Gastrocnemius medialis (tissue), 4 donors: Measurements from ENCODE around the gene CACNA1D. TPM values are rescaled to one million over a fixed set of nuclear protein-coding genes. Genes with fewer than 3 reads are reported as not detected.

Experiments used
- ATAC-seq, 2 donors: fragments of 150-250 bp; one replicate each; pipeline ENCODE4 v1.9.1; 2016
- DNase-seq, 2 donors: peaks; one replicate each; pipeline ENCODE4 v3.0.0-alpha.2; 2019
- H3K27ac ChIP-seq, 4 donors: fragments of 200-600 bp; sonication (generic); 1 replicate in 1 of 4; 2 replicates in 3 of 4; pipeline ENCODE4 v1.5.1; 2016 to 2018; ENCODE audit warnings: mild to moderate bottlenecking in 2 of 4, moderate library complexity in 1 of 4
- H3K27me3 ChIP-seq, 3 donors: fragments of 200-600 bp; sonication (generic) in 2 of 3; 1 replicate in 1 of 3; 2 replicates in 2 of 3; pipeline versions ENCODE4 v1.5.1 to v1.6.0; 2016 to 2019; ENCODE audit warnings: mild to moderate bottlenecking in 1 of 3, moderate library complexity in 1 of 3
- H3K36me3 ChIP-seq, 2 donors: fragments of 200-600 bp; sonication (generic) in 1 of 2; one replicate each; pipeline ENCODE4 v1.5.1; 2017 to 2018
- H3K4me1 ChIP-seq, 2 donors: fragments of 200-600 bp; sonication (generic) in 1 of 2; one replicate each; pipeline ENCODE4 v1.5.1; 2016 to 2017; ENCODE audit warnings: mild to moderate bottlenecking in 2 of 2
- H3K4me3 ChIP-seq, 4 donors: fragments of 200-600 bp; sonication (generic) in 3 of 4; 1 replicate in 1 of 4; 2 replicates in 3 of 4; pipeline ENCODE4 v1.5.1; 2016 to 2019; ENCODE audit warnings: mild to moderate bottlenecking in 2 of 4
- H3K9me3 ChIP-seq, 3 donors: fragments of 200-600 bp; sonication (generic) in 2 of 3; 1 replicate in 1 of 3; 2 replicates in 2 of 3; pipeline ENCODE4 v1.5.1; 2016 to 2019
- POLR2A ChIP-seq, 2 donors: fragments of 450-650 bp; IDR thresholded peaks; one replicate each; pipeline ENCODE4 v1.6.1; 2017; ENCODE audit warnings: antibody characterized with exemption in 2 of 2, mild to moderate bottlenecking in 2 of 2, moderate library complexity in 2 of 2
- in situ Hi-C, 4 donors: fragments of 200-750 bp; cut with MboI; loops; one replicate each; pipeline versions ENCODE4 v1.15.0 to v1.8.0; 2017; ENCODE audit warnings: low sequenced_read_pairs in 4 of 4
- intact Hi-C: fragments of 100-400 bp; cut with DNase I; formaldehyde crosslinking; loops from one replicate; pipeline ENCODE4 v1.15.1; 2023; ENCODE audit warnings: low total_unique reads
- total RNA-seq, 4 donors: library from RNA; depleted of rRNA; stranded (reverse); fragments of >200 nt; gene quantifications; one replicate each; pipeline versions ENCODE4 v1.1.0 to v1.2.3, GENCODE V29; 2016
- TF ChIP-seq, protein P1 (sequence below), 5 experiments: fragments of 450-650 bp in 3 of 5; fragments of 200-600 bp in 2 of 5; sonication (generic) in 2 of 5; IDR thresholded peaks in 4 of 5; conservative IDR thresholded peaks in 1 of 5; 1 replicate in 4 of 5; 2 replicates in 1 of 5; pipeline ENCODE4 v1.5.1; 2016 to 2019; ENCODE audit warnings: antibody characterized with exemption in 5 of 5, mild to moderate bottlenecking in 3 of 5, moderate library complexity in 3 of 5

CACNA1D gene
- total RNA-seq, 4 donors from 2014 or later, result 0.18 to 0.34 TPM; not detected in 2

DNA sequence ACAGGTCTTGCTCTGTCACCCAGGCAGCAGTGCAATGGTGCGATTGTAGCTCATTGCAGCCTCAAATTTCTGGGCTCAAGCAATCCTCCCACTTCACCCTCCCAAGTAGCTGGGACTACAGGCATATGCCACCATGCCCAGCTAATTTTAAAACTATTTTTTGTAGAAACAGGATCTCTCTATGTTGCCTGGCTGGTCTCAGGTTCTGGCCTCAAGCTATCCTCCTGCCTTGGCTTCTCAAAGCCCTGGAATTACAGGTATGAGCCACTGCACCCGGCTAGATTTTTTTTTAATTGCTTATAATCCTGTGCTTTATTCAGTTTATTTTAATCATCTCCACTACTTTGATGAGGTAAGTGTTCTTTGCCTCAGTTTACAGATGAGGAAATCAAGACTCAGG lies 195.3 kb downstream of the CACNA1D start:
- Histone ChIP-seq H3K9me3 (no peaks in the 10 kb centered on the region), H3K4me3 (no peak overlapping the region), H3K27me3 (no peaks in the 10 kb centered on the region), H3K27ac (no peak overlapping the region), H3K36me3 (no peaks in the 10 kb centered on the region), H3K4me1 (peaks cover 0 to 3% of the 10 kb centered on the region in 2 donors)
- no peak for TF ChIP-seq POLR2A (IDR thresholded peaks at IDR 0.05)
- TF ChIP-seq, protein P1, sequence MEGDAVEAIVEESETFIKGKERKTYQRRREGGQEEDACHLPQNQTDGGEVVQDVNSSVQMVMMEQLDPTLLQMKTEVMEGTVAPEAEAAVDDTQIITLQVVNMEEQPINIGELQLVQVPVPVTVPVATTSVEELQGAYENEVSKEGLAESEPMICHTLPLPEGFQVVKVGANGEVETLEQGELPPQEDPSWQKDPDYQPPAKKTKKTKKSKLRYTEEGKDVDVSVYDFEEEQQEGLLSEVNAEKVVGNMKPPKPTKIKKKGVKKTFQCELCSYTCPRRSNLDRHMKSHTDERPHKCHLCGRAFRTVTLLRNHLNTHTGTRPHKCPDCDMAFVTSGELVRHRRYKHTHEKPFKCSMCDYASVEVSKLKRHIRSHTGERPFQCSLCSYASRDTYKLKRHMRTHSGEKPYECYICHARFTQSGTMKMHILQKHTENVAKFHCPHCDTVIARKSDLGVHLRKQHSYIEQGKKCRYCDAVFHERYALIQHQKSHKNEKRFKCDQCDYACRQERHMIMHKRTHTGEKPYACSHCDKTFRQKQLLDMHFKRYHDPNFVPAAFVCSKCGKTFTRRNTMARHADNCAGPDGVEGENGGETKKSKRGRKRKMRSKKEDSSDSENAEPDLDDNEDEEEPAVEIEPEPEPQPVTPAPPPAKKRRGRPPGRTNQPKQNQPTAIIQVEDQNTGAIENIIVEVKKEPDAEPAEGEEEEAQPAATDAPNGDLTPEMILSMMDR (IDR thresholded peaks at IDR 0.05 in 4 of 5, conservative IDR thresholded peaks at IDR 0.05 in 1 of 5), result no peak
- in situ Hi-C loops, result no loop called here
- ATAC-seq (no peak), DNase-seq (no peak)
- intact Hi-C loops, result loop anchor here (10.0 kb wide), 1 partner anchor 385 kb away; no protein-coding TSS in a partner anchor

DNA sequence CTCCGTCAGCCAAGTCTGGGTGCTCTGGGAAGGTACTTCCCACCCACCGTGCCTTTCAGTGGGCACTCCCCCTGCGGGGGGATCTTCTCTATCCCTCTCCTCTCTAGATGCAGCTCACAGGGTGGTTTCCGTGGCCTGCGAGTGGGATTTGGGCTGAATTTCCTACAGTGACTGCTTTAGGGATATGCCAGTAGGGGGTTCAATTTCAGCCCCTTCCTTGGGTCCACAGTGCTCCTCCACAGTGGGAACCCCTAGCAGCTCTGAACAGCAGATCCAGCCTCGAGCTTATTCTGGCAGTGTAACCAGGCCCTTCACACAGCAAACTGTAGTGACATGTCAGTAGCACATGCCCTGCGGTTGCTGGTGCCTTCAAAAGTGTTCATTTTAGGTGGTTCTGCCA lies 196.1 kb downstream of the CACNA1D start:
- ATAC-seq, result no peak
- DNase-seq, result no peak
- TF ChIP-seq, protein P1 (IDR thresholded peaks at IDR 0.05 in 4 of 5, conservative IDR thresholded peaks at IDR 0.05 in 1 of 5), result no peak
- no peak for TF ChIP-seq POLR2A (IDR thresholded peaks at IDR 0.05)
- no peaks in the 10 kb centered on the region for H3K27me3 ChIP-seq
- H3K9me3 ChIP-seq, result no peaks in the 10 kb centered on the region
- peaks cover 0 to 3% of the 10 kb centered on the region in 2 donors for H3K4me1 ChIP-seq
- H3K4me3 ChIP-seq, result no peak overlapping the region
- intact Hi-C loops (no loop called here), in situ Hi-C loops (no loop called here)
- H3K27ac ChIP-seq, result no peak overlapping the region
- no peaks in the 10 kb centered on the region for H3K36me3 ChIP-seq

GRCh38 chr3:53691349-53691748 lies 196.9 kb downstream of the CACNA1D start:
- no peaks in the 10 kb centered on the region for H3K27me3 ChIP-seq
- H3K27ac ChIP-seq, result no peak overlapping the region
- no peak for DNase-seq
- intact Hi-C loops, result no loop called here
- H3K9me3 ChIP-seq, result no peaks in the 10 kb centered on the region
- no peak for ATAC-seq
- no peak overlapping the region for H3K4me3 ChIP-seq
- H3K4me1 ChIP-seq, result peaks cover 0 to 3% of the 10 kb centered on the region in 2 donors
- in situ Hi-C loops, result no loop called here
- H3K36me3 ChIP-seq, result no peaks in the 10 kb centered on the region
- TF ChIP-seq POLR2A (IDR thresholded peaks at IDR 0.05), result no peak
- TF ChIP-seq, protein P1 (IDR thresholded peaks at IDR 0.05 in 4 of 5, conservative IDR thresholded peaks at IDR 0.05 in 1 of 5), result no peak

GRCh38 chr3:53691885-53692284 lies 197.5 kb downstream of the CACNA1D start:
- TF ChIP-seq POLR2A (IDR thresholded peaks at IDR 0.05), result no peak
- H3K4me1 ChIP-seq, result peaks cover 0 to 3% of the 10 kb centered on the region in 2 donors
- H3K27ac ChIP-seq, result no peak overlapping the region
- in situ Hi-C loops, result no loop called here
- intact Hi-C loops, result no loop called here
- DNase-seq (no peak), ATAC-seq (no peak)
- no peaks in the 10 kb centered on the region for H3K27me3 ChIP-seq
- H3K4me3 ChIP-seq, result no peak overlapping the region
- H3K36me3 ChIP-seq, result no peaks in the 10 kb centered on the region
- H3K9me3 ChIP-seq, result no peaks in the 10 kb centered on the region

GRCh38 chr3:53693451-53693850 lies 199.0 kb downstream of the CACNA1D start:
- DNase-seq, result no peak
- no peak for ATAC-seq
- TF ChIP-seq, protein P1 (IDR thresholded peaks at IDR 0.05 in 4 of 5, conservative IDR thresholded peaks at IDR 0.05 in 1 of 5), result no peak
- no peak for TF ChIP-seq POLR2A (IDR thresholded peaks at IDR 0.05)
- in situ Hi-C loops, result no loop called here
- Histone ChIP-seq H3K36me3 (no peaks in the 10 kb centered on the region), H3K27me3 (no peaks in the 10 kb centered on the region), H3K4me3 (no peak overlapping the region), H3K4me1 (peaks cover 0 to 3% of the 10 kb centered on the region in 2 donors), H3K9me3 (no peaks in the 10 kb centered on the region), H3K27ac (no peak overlapping the region)
- intact Hi-C loops, result no loop called here
